ENCODE data around the gene CDK12.

DNA sequence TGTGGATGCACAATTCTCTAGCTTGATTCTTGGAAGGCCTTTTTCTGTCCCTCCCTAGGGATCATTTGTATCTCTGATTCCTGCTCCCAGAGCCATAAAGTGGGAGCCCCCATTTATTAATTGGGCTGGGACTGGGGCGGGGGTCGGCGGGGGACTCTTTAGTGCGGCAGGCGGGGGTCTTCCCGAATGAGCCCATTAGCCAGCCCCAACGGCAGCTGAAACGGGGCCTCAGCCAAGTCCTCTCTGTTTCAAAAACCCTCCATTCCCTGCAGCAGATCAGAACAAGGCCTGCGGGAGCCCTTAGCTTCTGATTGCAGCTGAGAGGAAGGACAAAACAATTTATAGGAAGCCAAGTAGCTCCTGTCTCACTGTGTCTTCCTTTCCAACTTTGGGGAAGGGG, 79.3 kb downstream of the CDK12 start:
- TF ChIP-seq, protein P1, sequence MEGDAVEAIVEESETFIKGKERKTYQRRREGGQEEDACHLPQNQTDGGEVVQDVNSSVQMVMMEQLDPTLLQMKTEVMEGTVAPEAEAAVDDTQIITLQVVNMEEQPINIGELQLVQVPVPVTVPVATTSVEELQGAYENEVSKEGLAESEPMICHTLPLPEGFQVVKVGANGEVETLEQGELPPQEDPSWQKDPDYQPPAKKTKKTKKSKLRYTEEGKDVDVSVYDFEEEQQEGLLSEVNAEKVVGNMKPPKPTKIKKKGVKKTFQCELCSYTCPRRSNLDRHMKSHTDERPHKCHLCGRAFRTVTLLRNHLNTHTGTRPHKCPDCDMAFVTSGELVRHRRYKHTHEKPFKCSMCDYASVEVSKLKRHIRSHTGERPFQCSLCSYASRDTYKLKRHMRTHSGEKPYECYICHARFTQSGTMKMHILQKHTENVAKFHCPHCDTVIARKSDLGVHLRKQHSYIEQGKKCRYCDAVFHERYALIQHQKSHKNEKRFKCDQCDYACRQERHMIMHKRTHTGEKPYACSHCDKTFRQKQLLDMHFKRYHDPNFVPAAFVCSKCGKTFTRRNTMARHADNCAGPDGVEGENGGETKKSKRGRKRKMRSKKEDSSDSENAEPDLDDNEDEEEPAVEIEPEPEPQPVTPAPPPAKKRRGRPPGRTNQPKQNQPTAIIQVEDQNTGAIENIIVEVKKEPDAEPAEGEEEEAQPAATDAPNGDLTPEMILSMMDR (IDR thresholded peaks at IDR 0.05): no peak
- TF ChIP-seq POLR2A (IDR thresholded peaks at IDR 0.05): no peak
